ENCODE measurements around the gene NR2F1.

GRCh38 chr5:93569300-93570160 is 13.5 kb upstream of the NR2F1 start:
- no peak for TF ChIP-seq EZH2 (IDR thresholded peaks at IDR 0.05; ENCODE audit: borderline replicate concordance)
- TF ChIP-seq, protein P1, sequence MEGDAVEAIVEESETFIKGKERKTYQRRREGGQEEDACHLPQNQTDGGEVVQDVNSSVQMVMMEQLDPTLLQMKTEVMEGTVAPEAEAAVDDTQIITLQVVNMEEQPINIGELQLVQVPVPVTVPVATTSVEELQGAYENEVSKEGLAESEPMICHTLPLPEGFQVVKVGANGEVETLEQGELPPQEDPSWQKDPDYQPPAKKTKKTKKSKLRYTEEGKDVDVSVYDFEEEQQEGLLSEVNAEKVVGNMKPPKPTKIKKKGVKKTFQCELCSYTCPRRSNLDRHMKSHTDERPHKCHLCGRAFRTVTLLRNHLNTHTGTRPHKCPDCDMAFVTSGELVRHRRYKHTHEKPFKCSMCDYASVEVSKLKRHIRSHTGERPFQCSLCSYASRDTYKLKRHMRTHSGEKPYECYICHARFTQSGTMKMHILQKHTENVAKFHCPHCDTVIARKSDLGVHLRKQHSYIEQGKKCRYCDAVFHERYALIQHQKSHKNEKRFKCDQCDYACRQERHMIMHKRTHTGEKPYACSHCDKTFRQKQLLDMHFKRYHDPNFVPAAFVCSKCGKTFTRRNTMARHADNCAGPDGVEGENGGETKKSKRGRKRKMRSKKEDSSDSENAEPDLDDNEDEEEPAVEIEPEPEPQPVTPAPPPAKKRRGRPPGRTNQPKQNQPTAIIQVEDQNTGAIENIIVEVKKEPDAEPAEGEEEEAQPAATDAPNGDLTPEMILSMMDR (IDR thresholded peaks at IDR 0.05; ENCODE audit: poor library complexity) = no peak
